WTC11 (cell line): ENCODE results near the gene PTGER1. TPM values are rescaled to one million over a fixed set of nuclear protein-coding genes. Genes with fewer than 3 reads are reported as not detected.

Source experiments
- ATAC-seq: fragments of 200-7000 bp; cut with Tn5 transposase; 2 replicates; pipeline ENCODE4 v1.10.0; 2021; ENCODE audit warnings: mild to moderate bottlenecking, moderate library complexity
- CTCF ChIA-PET: fragments of 300-600 bp; sonication (Branson Sonifier 250); formaldehyde crosslinking; loops from one replicate; lab custom pipeline; 2021; ENCODE audit warnings: antibody characterized with exemption; lab: Charles Lee
- POLR2A ChIA-PET: fragments of 350-600 bp; sonication (Branson Sonifier 250); formaldehyde crosslinking; loops from one replicate; lab custom pipeline; 2021; ENCODE audit warnings: antibody characterized with exemption; lab: Charles Lee
- DNase-seq: peaks from one replicate; pipeline ENCODE4 v3.0.0; 2021; ENCODE audit warnings: low spot score
- H3K27ac Mint-ChIP-seq: 2 replicates; pipeline ENCODE4 v1.8.0; 2021; ENCODE audit warnings: mixed read lengths
- H3K27me3 Mint-ChIP-seq: 2 replicates; pipeline ENCODE4 v1.8.0; 2021; ENCODE audit warnings: low read depth, mild to moderate bottlenecking, moderate library complexity, mixed read lengths
- H3K36me3 Mint-ChIP-seq: 2 replicates; pipeline ENCODE4 v1.8.0; 2021; ENCODE audit warnings: mixed read lengths
- H3K4me1 Mint-ChIP-seq: 2 replicates; pipeline ENCODE4 v1.8.0; 2022; ENCODE audit warnings: mixed read lengths
- H3K4me3 Mint-ChIP-seq: 2 replicates; pipeline ENCODE4 v1.8.0; 2021; ENCODE audit warnings: mild to moderate bottlenecking, moderate library complexity, mixed read lengths
- H3K9me3 Mint-ChIP-seq: 2 replicates; pipeline ENCODE4 v1.8.0; 2021; ENCODE audit warnings: mixed read lengths
- FOXK1 ChIP-seq: sonication (generic); formaldehyde crosslinking; IDR thresholded peaks from 2 replicates; pipeline ENCODE4 v1.8.0; 2022; ENCODE audit warnings: mild to moderate bottlenecking, moderate library complexity, missing genetic modification reagents
- JUN ChIP-seq: sonication (generic); formaldehyde crosslinking; IDR thresholded peaks from 2 replicates; pipeline ENCODE4 v1.8.0; 2023; ENCODE audit warnings: mild to moderate bottlenecking, missing genetic modification reagents
- KAT7 ChIP-seq: sonication (generic); formaldehyde crosslinking; IDR thresholded peaks from 2 replicates; pipeline ENCODE4 v1.8.1; 2023; ENCODE audit warnings: missing genetic modification reagents, mild to moderate bottlenecking, borderline replicate concordance
- SMAD4 ChIP-seq: sonication (generic); formaldehyde crosslinking; IDR thresholded peaks from 2 replicates; pipeline ENCODE4 v1.8.0; 2022; ENCODE audit warnings: mild to moderate bottlenecking, missing genetic modification reagents
- TEAD4 ChIP-seq: sonication (generic); formaldehyde crosslinking; IDR thresholded peaks from 2 replicates; pipeline ENCODE4 v1.8.0; 2022; ENCODE audit warnings: mild to moderate bottlenecking, missing genetic modification reagents
- TP53 ChIP-seq: sonication (generic); formaldehyde crosslinking; IDR thresholded peaks from 2 replicates; pipeline ENCODE4 v1.8.1; 2023; ENCODE audit warnings: mild to moderate bottlenecking, missing genetic modification reagents
- ZNF423 ChIP-seq: fragments of 250-450 bp; sonication (Bioruptor Pico); IDR thresholded peaks from 2 replicates; pipeline ENCODE4 v2.1.2; 2022; ENCODE audit warnings: mild to moderate bottlenecking, moderate library complexity
- total RNA-seq: library from RNA; stranded (reverse); gene quantifications from 3 replicates; pipeline ENCODE4 v1.2.3, GENCODE V29; 2021
- TF ChIP-seq, protein P1 (sequence below): sonication (generic); formaldehyde crosslinking; IDR thresholded peaks from 2 replicates; pipeline ENCODE4 v1.8.1; 2023; ENCODE audit warnings: mild to moderate bottlenecking, missing genetic modification reagents, moderate library complexity
- TF ChIP-seq, protein P2 (sequence below): sonication (generic); formaldehyde crosslinking; IDR thresholded peaks from 2 replicates; pipeline ENCODE4 v1.8.0; 2023; ENCODE audit warnings: missing genetic modification reagents, mild to moderate bottlenecking, borderline replicate concordance
- TF ChIP-seq, protein P3 (sequence below): sonication (generic); formaldehyde crosslinking; IDR thresholded peaks from 2 replicates; pipeline ENCODE4 v1.8.1; 2023; ENCODE audit warnings: mild to moderate bottlenecking, missing genetic modification reagents
- TF ChIP-seq, protein P4 (sequence below): fragments of 250-450 bp; sonication (Bioruptor Pico); conservative IDR thresholded peaks from 2 replicates; pipeline ENCODE4 v1.9.0; 2021; ENCODE audit warnings: mild to moderate bottlenecking
- TF ChIP-seq, protein P5 (sequence below): sonication (generic); formaldehyde crosslinking; IDR thresholded peaks from 2 replicates; pipeline ENCODE4 v1.8.0; 2023; ENCODE audit warnings: missing genetic modification reagents
- TF ChIP-seq, protein P6 (sequence below): sonication (generic); formaldehyde crosslinking; IDR thresholded peaks from 2 replicates; pipeline ENCODE4 v1.8.0; 2022; ENCODE audit warnings: mild to moderate bottlenecking, missing genetic modification reagents
- TF ChIP-seq, protein P7 (sequence below): sonication (generic); formaldehyde crosslinking; IDR thresholded peaks from 2 replicates; pipeline ENCODE4 v1.8.0; 2022; ENCODE audit warnings: mild to moderate bottlenecking, missing genetic modification reagents
- TF ChIP-seq, protein P8 (sequence below): sonication (generic); formaldehyde crosslinking; conservative IDR thresholded peaks from 2 replicates; pipeline ENCODE4 v1.8.1; 2023; ENCODE audit warnings: mild to moderate bottlenecking, low read depth, missing genetic modification reagents, moderate library complexity

Gene PTGER1
- total RNA-seq, 1 experiment from 2014 or later, result 0.68 TPM

DNA sequence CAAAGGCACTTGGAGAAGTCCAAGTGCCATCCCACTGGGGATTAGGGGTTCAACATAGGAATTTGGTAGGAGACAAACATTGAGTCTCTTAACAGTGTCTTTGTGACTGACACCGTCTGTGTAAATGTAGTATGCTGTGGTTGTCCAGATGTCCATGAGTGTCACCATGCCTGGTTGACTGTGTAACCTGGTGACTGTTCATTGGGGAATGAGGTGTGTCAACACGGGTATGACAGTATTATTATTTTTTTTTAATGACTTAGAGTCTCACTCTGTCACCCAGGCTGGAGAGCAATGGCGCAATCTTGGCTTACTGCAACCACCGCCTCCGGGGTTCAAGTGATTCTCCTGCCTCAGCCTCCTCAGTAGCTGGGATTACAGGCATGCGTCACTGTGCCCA, 25.8 kb downstream of the PTGER1 start:
- CTCF ChIA-PET, result no interaction called here

DNA sequence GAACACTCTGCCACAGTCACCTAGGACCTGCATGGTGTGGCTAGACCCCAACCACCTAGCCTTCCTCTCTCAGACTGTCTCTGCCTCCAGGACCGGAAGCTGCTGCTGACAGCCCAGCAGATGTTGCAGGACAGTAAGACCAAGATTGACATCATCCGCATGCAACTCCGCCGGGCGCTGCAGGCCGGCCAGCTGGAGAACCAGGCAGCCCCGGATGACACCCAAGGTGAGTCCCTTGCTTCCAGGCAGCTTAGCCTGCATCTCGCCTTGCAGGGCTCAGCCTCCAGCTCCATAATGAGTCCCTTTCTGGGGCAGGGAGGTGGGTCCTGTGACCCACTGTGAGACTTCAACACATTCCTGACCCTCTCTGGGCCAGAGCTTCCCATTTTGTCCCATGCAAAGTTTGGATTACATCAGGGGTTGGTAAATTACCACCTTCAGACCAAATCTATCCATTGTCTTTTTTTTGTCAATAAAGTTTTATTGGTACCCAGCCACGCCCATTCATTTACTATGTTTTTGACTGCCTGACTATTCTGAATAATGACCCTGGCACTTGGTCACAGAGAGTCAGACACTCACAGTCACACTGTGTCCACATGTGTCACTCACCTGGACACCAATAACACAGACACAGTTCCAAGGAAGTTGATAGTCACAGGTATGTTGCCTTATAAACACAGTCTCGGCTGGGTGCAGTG, 28.7 kb downstream of the PTGER1 start:
- ChIA-PET CTCF (interaction anchor here (1.6 to 1.7 kb wide), 2 partner anchors 14 to 40 kb away, joined by 5 to 8 read pairs; partner anchors contain the start of gene PKN1), POLR2A (no interaction called here)
- H3K4me3 Mint-ChIP-seq, result no peak overlapping the region
- no peak for ATAC-seq
- TF ChIP-seq KAT7 (CRISPR knock-in tag), result no peak
- TF ChIP-seq, protein P1, sequence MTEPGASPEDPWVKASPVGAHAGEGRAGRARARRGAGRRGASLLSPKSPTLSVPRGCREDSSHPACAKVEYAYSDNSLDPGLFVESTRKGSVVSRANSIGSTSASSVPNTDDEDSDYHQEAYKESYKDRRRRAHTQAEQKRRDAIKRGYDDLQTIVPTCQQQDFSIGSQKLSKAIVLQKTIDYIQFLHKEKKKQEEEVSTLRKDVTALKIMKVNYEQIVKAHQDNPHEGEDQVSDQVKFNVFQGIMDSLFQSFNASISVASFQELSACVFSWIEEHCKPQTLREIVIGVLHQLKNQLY (CRISPR knock-in tag), result no peak
- TF ChIP-seq SMAD4 (CRISPR knock-in tag), result no peak
- TF ChIP-seq, protein P2, sequence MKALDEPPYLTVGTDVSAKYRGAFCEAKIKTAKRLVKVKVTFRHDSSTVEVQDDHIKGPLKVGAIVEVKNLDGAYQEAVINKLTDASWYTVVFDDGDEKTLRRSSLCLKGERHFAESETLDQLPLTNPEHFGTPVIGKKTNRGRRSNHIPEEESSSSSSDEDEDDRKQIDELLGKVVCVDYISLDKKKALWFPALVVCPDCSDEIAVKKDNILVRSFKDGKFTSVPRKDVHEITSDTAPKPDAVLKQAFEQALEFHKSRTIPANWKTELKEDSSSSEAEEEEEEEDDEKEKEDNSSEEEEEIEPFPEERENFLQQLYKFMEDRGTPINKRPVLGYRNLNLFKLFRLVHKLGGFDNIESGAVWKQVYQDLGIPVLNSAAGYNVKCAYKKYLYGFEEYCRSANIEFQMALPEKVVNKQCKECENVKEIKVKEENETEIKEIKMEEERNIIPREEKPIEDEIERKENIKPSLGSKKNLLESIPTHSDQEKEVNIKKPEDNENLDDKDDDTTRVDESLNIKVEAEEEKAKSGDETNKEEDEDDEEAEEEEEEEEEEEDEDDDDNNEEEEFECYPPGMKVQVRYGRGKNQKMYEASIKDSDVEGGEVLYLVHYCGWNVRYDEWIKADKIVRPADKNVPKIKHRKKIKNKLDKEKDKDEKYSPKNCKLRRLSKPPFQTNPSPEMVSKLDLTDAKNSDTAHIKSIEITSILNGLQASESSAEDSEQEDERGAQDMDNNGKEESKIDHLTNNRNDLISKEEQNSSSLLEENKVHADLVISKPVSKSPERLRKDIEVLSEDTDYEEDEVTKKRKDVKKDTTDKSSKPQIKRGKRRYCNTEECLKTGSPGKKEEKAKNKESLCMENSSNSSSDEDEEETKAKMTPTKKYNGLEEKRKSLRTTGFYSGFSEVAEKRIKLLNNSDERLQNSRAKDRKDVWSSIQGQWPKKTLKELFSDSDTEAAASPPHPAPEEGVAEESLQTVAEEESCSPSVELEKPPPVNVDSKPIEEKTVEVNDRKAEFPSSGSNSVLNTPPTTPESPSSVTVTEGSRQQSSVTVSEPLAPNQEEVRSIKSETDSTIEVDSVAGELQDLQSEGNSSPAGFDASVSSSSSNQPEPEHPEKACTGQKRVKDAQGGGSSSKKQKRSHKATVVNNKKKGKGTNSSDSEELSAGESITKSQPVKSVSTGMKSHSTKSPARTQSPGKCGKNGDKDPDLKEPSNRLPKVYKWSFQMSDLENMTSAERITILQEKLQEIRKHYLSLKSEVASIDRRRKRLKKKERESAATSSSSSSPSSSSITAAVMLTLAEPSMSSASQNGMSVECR (CRISPR knock-in tag), result no peak
- no peak for TF ChIP-seq TP53
- TF ChIP-seq ZNF423 (CRISPR knock-in tag), result no peak
- TF ChIP-seq JUN, result no peak
- TF ChIP-seq TEAD4, result no peak
- TF ChIP-seq, protein P3, sequence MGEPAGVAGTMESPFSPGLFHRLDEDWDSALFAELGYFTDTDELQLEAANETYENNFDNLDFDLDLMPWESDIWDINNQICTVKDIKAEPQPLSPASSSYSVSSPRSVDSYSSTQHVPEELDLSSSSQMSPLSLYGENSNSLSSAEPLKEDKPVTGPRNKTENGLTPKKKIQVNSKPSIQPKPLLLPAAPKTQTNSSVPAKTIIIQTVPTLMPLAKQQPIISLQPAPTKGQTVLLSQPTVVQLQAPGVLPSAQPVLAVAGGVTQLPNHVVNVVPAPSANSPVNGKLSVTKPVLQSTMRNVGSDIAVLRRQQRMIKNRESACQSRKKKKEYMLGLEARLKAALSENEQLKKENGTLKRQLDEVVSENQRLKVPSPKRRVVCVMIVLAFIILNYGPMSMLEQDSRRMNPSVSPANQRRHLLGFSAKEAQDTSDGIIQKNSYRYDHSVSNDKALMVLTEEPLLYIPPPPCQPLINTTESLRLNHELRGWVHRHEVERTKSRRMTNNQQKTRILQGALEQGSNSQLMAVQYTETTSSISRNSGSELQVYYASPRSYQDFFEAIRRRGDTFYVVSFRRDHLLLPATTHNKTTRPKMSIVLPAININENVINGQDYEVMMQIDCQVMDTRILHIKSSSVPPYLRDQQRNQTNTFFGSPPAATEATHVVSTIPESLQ (CRISPR knock-in tag), result no peak
- TF ChIP-seq, protein P4, sequence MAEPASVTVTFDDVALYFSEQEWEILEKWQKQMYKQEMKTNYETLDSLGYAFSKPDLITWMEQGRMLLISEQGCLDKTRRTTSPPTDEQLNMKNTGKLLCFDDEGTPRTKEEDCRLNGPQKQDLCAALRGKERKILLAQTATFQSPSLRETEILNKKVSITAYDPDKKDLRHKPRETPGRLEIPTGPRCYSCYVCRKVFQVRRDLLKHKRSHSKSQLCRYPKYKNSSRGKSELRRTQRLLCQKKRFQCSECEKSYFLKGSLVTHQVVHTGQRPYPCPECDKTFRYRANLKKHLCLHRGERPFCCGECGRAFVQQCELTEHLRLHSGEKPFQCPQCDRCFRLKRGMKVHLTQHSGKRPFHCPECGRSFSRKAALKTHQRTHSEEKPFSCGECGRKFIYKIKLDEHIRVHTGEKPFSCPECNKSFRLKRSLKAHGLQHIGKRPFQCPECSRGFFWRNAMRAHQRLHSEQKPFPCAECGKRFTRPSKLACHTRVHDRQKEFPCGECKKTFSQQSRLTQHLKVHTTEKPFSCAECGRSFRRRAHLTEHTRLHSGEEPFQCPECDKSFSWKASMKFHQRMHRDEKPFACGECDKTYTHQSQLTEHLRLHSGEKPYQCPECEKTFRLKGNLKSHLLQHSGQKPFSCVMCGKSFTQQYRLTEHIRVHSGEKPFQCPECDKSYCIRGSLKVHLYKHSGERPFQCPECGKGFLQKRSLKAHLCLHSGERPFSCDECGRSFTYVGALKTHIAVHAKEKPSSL (CRISPR knock-in tag), result no peak
- H3K9me3 Mint-ChIP-seq, result no peaks in the 10 kb centered on the region
- no peak for DNase-seq
- H3K36me3 Mint-ChIP-seq, result peaks cover 62% of the 10 kb centered on the region
- no peaks in the 10 kb centered on the region for H3K27me3 Mint-ChIP-seq
- no peaks in the 10 kb centered on the region for H3K4me1 Mint-ChIP-seq
- H3K27ac Mint-ChIP-seq, result no peak overlapping the region

More for the DNA sequence above, 25.8 kb downstream of the PTGER1 start:
- no peak for DNase-seq
- POLR2A ChIA-PET, result no interaction called here
- Mint-ChIP-seq H3K9me3 (no peaks in the 10 kb centered on the region), H3K27ac (no peak overlapping the region), H3K4me1 (no peaks in the 10 kb centered on the region), H3K4me3 (no peak overlapping the region), H3K36me3 (peaks cover 47% of the 10 kb centered on the region), H3K27me3 (no peaks in the 10 kb centered on the region)
- TF ChIP-seq, protein P5, sequence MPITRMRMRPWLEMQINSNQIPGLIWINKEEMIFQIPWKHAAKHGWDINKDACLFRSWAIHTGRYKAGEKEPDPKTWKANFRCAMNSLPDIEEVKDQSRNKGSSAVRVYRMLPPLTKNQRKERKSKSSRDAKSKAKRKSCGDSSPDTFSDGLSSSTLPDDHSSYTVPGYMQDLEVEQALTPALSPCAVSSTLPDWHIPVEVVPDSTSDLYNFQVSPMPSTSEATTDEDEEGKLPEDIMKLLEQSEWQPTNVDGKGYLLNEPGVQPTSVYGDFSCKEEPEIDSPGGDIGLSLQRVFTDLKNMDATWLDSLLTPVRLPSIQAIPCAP (CRISPR knock-in tag), result no peak
- no peak for TF ChIP-seq FOXK1
- TF ChIP-seq, protein P6, sequence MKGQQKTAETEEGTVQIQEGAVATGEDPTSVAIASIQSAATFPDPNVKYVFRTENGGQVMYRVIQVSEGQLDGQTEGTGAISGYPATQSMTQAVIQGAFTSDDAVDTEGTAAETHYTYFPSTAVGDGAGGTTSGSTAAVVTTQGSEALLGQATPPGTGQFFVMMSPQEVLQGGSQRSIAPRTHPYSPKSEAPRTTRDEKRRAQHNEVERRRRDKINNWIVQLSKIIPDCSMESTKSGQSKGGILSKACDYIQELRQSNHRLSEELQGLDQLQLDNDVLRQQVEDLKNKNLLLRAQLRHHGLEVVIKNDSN (CRISPR knock-in tag), result no peak
- TF ChIP-seq, protein P7, sequence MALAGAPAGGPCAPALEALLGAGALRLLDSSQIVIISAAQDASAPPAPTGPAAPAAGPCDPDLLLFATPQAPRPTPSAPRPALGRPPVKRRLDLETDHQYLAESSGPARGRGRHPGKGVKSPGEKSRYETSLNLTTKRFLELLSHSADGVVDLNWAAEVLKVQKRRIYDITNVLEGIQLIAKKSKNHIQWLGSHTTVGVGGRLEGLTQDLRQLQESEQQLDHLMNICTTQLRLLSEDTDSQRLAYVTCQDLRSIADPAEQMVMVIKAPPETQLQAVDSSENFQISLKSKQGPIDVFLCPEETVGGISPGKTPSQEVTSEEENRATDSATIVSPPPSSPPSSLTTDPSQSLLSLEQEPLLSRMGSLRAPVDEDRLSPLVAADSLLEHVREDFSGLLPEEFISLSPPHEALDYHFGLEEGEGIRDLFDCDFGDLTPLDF (CRISPR knock-in tag), result no peak
- TF ChIP-seq, protein P8, sequence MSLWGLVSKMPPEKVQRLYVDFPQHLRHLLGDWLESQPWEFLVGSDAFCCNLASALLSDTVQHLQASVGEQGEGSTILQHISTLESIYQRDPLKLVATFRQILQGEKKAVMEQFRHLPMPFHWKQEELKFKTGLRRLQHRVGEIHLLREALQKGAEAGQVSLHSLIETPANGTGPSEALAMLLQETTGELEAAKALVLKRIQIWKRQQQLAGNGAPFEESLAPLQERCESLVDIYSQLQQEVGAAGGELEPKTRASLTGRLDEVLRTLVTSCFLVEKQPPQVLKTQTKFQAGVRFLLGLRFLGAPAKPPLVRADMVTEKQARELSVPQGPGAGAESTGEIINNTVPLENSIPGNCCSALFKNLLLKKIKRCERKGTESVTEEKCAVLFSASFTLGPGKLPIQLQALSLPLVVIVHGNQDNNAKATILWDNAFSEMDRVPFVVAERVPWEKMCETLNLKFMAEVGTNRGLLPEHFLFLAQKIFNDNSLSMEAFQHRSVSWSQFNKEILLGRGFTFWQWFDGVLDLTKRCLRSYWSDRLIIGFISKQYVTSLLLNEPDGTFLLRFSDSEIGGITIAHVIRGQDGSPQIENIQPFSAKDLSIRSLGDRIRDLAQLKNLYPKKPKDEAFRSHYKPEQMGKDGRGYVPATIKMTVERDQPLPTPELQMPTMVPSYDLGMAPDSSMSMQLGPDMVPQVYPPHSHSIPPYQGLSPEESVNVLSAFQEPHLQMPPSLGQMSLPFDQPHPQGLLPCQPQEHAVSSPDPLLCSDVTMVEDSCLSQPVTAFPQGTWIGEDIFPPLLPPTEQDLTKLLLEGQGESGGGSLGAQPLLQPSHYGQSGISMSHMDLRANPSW (CRISPR knock-in tag), result no peak
- no peak for ATAC-seq
